ENCODE measurements around the gene VWCE.
A peak's percentile ranks its signal among the peaks of the same experiment; 100 is the strongest.

The VWCE gene, protein sequence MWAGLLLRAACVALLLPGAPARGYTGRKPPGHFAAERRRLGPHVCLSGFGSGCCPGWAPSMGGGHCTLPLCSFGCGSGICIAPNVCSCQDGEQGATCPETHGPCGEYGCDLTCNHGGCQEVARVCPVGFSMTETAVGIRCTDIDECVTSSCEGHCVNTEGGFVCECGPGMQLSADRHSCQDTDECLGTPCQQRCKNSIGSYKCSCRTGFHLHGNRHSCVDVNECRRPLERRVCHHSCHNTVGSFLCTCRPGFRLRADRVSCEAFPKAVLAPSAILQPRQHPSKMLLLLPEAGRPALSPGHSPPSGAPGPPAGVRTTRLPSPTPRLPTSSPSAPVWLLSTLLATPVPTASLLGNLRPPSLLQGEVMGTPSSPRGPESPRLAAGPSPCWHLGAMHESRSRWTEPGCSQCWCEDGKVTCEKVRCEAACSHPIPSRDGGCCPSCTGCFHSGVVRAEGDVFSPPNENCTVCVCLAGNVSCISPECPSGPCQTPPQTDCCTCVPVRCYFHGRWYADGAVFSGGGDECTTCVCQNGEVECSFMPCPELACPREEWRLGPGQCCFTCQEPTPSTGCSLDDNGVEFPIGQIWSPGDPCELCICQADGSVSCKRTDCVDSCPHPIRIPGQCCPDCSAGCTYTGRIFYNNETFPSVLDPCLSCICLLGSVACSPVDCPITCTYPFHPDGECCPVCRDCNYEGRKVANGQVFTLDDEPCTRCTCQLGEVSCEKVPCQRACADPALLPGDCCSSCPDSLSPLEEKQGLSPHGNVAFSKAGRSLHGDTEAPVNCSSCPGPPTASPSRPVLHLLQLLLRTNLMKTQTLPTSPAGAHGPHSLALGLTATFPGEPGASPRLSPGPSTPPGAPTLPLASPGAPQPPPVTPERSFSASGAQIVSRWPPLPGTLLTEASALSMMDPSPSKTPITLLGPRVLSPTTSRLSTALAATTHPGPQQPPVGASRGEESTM

DNA sequence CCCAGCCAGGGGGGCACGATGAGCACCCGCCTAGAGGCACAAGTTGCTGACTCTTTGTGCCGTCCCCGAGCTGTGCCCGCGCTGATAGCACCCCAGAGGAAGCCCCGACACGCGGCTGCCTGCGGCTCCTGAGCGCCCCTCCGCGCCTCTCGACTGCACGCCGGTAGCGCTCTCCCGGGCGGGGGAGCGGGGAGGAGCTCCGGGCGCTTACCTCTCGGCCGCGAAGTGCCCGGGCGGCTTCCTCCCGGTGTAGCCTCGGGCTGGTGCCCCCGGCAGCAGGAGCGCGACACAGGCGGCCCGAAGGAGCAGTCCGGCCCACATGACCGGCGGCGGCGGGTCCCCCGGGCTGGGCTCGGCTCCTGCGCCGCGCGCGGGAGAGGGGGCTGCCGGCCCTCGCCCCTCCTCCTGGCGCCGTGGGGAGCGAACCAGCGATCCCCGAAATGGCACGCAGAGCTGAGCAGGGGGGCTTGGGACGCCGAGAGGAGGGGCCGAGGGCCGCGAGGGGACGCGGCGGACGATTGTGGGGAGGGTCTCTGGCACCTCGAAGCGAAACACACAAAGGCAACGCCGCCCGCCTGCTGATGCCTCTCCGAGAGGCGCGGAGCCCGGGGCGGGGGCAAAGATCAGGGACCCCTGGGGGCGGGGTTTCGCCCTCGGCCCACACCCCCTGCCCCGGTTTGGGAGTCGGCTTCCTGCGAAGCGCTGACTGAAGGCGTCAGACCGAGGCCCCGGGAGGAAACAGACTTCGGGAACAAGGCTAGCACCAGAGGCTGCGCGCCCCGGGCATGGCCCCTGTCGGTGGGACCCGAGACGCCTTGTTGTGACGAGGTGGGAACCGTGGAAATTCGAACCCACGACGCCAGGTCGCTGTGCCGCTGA lies at the start of gene VWCE:
Gene VWCE (minus strand): TSS at position 600 of the 879 bp plus-strand sequence. CDS start 279 bp downstream, at position 321.
- peak; percentile 88 for DNase-seq

DNA sequence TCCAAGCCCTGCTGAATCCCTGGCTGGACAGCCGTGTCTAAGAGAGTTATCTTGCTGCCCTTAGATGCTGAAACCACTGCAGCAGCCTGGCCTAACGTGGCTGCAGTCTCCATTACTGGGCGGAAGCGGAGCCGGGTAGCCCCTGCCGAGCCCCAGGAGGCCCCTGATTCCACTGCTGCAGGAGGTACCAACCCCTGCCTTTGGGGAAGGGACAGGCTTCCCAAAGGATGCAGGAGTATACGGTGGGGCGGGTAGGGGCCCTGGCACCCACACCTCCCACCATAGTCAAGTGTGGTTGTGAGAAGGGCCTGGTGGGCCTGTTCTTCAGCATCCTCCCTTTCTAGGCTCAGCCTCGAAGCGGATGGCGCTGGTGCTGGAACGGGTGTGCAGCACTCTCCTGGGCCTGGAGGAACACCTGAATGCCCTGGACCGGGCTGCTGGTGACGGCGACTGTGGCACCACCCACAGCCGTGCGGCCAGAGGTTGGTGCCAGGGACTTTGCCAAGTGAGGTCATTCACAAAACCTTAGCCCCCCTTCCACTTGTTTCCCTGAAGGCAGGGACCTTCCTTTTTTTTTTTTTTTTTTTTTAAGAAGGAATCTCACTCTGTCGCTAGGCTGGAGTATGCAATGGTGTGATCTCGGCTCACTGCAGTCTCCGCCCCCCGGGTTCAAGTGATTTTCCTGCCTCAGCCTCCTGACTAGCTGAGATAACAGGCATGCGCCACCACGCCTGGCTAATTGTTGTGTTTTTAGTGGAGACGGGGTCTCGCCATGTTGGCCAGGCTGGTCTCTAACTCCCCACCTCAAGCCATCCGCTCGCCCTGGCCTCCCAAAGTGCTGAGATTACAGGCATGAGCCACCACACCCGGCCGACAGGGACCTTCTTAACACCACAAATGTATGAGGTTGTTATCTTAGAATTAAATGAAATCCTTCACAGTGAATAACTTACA lies 49.0 kb upstream of the VWCE start:
- DNase-seq, result no peak

DNA sequence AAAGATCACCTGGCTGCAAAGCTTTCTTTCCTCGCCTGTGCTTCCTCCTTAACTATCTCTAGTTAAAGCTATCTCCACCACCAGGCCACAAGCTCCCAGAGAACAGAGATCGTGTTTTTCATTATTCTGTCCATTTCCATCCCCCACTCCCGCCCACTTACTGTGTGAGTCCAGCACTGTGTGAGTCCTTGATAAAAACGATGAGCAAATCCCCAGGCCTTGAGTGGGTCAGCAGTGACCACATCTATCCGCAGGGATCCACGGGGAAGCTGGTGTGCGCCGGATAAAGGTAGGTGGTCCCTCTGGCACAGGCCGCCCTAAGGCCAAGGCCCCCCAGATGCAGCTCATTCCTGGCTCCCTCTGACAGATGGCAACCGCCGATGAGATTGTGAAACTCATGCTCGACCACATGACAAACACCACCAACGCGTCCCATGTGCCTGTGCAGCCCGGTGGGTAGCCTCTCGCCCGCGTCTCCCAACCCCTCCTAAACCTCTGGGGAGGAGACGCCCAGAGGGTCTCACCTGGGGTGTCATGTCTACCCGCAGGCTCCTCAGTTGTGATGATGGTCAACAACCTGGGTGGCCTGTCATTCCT lies 47.2 kb upstream of the VWCE start:
- DNase-seq, result no peak

DNA sequence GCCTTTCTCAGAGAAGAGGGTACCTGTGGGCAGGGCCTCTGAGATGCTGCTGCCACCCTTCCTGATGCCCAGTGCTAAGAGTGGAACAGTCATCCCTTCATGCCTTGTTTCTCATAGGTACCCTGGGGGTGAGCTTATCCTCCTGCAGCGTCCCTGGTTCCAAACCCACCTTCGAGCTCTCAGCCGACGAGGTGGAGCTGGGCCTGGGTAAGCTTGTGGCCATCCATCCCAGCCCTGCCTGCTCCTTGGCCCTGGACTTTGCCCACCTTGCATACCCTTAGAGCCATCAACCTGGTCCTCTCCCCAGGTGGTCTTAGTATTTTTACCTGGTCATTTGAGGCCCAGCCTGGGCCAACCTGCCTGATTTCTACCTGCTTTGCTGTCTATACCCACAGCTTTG lies 46.6 kb upstream of the VWCE start:
- DNase-seq, result no peak

DNA sequence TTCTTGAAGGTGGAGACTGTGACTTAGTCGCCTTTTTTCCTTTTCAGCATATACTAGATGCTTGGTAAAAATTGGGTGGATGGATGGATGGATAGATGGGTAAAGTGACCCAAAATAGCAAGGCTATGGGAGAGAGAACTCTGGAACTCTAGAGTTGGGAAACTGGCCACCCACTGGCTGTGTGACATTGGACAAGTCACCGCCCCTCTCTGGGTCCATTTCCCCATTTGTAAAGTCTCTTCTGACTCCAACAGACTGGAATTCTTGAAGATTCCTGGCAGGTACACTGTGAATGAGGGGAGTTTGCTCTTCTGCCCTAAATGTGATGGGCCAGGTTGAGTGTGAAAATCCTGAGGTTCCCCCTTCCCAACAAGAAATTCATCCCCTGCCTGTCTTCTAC lies 45.9 kb upstream of the VWCE start:
- DNase-seq, result no peak

DNA sequence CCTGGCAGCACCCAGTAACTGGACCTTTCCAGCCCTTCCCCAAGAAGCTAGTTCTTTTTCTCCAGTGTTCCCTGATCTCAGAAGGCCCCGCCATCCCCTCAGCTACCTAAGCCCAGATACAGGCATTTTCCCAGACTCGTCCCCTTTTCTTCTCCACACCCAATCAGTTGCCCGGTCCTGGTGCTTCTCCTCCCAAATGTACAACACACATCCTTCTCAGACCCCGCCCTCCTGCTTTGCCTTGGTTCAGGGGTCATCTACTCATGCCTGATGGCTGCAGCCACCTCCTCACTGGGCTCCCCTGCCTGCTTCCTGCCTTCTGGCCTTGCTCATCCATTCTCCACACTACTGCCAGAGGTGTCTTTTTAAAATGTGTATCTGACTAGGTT lies 44.4 kb upstream of the VWCE start:
- DNase-seq, result no peak

DNA sequence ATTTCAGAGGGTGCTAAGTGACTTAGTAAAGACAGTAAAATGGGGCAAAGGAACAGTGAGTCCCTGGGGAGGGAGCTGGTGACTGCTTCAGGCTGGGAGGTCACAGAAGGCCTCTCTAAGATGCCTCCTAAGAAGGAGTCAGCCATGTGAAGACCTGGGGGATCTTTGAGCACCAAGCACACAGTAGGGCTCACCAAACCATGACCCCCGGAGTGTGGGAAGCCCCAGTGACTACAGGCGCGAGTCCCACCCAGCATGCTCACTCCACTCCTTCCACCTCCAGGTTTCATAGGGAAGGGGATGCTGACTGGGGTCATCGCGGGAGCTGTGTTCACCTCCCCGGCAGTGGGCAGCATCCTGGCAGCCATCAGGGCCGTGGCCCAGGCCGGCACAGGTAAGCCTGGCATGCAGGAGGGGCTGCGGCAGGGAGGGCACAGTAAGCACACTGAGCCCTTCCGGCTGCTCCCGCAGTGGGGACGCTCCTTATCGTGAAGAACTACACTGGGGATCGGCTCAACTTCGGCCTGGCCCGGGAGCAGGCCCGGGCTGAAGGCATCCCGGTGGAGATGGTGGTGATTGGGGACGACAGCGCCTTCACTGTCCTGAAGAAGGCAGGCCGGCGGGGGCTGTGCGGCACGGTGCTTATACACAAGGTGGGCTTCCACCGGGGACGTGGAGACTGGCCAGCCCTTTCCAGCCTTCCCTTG lies 43.8 kb upstream of the VWCE start:
- DNase-seq, result no peak

DNA sequence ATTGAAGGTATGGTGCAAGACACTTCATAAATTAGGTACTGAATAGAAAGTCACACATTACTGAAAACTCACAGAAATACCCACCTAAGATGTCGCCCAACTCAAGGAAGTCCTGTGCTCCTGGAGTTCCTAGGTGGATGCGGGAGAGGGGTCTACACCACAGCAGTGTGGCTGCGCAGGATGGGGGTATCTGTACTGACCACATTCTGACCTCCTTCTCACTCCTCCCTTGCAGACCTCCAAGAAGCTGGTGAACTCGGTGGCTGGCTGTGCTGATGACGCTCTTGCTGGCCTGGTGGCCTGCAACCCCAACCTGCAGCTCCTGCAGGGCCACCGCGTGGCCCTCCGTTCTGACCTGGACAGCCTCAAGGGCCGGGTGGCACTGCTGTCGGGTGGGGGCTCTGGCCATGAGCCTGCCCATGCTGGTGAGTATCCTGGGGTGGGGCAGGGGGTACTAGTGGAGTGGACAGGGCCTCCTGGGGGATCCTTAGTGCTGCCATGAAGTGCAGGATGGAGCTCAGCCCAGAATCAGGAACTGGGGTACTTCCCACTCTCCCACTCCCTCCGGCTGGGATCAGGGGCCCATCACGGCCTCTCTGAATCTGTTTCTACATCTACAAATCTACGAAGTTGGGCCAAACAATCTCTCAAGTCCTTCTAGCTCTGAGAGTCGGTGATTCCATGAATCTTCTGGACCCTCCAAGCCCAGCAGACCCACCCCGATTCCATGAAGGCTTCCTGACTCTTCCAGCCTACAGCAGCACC lies 42.8 kb upstream of the VWCE start:
- no peak for DNase-seq

DNA sequence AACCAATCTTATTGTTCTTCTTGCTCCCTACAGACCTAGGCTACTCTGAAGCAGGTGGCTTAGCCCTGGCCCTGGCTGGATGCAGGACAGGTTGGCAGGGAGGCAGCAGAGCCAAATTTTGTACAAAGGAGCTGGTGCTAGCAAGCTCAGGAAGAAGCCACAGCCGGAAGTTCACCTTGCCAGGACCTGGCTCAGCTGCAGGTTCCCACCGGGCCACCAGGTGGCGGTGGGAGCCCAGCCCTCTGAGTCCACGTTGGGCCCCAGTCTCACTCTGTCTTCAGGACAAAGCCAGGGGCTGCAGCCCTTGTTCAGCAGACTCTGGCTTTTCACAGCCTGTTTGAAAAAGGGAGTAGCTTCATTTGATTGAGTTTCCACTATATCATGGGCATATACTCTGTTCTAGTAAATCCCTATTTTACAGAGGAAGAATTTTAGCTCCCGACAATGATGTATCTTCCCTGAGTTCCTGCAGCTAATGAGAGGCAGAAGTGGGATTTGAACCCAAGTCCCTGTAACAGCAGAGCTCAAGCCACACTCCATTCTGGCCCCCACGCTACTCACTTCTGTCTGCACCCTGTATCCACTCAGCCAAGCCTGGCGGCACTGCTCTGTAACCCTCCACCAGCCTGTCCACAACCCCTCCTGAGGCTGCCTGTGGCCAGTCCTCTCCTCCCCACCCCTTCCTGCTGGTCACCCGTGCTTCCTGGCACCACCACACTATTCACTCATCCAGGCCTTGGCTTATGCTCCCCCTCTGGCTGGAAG lies 41.2 kb upstream of the VWCE start:
- peak; percentile 93 for DNase-seq

DNA sequence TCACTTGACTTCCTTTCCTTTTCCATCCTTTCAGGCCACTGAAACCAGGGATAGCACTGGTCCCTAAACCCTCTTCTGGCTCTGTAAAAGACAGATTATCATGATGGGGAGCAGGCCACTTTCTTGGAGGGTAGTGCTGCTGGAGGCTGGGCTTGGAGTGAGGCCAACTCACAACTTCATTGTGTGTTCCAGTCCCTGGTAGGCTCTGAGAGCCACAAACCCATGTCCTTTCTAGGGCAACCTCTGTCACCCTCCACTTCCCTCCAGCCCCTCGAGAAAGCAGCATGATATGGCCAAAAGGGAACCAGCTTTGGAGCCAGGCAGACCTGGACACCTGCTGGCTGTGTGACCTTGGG lies 40.2 kb upstream of the VWCE start:
- DNase-seq, result no peak

DNA sequence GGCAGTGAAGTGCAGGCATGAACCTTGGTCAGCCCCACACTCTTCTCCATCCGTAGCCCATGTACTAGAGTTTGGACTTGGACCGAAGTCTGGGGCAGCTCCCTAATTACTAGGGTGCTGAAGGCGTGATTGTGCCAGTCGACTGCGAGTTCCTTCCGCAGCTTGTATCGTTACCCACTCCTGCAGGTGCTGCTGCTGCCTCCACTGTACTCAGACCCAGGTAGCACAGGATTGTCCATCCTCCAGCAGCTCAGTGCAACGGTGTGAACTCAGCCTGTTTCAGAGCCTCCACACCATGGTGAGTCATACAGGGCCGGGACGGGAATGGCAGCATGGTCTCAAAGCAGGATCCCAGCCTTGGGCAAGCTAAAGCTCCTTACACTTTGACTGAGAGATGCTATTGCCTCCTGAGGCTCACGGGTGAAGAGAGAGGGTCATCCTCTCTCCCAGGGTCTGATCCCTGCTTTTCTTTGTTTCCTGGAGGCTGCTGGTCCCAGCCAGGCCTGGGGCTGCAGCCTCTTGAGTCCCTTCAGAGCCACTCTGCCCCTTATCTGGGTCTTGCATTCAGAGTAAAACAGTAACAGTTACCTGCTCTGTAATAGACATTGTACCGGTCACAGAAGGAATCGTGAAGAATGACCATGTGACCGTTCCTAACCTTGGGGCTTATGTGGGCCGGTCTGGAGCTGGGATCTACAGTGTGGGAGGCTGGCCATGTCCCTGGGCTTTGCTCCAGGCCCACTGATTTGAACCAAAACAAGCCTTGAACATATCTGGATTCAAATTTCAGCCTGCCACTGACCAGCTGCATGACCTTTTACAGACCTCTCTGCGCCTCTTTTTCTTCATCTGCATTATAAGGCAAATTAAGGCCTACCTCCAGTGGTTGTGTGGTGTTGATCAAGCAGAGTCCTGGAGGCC lies 39.6 kb upstream of the VWCE start:
- DNase-seq, result peak; percentile 86

DNA sequence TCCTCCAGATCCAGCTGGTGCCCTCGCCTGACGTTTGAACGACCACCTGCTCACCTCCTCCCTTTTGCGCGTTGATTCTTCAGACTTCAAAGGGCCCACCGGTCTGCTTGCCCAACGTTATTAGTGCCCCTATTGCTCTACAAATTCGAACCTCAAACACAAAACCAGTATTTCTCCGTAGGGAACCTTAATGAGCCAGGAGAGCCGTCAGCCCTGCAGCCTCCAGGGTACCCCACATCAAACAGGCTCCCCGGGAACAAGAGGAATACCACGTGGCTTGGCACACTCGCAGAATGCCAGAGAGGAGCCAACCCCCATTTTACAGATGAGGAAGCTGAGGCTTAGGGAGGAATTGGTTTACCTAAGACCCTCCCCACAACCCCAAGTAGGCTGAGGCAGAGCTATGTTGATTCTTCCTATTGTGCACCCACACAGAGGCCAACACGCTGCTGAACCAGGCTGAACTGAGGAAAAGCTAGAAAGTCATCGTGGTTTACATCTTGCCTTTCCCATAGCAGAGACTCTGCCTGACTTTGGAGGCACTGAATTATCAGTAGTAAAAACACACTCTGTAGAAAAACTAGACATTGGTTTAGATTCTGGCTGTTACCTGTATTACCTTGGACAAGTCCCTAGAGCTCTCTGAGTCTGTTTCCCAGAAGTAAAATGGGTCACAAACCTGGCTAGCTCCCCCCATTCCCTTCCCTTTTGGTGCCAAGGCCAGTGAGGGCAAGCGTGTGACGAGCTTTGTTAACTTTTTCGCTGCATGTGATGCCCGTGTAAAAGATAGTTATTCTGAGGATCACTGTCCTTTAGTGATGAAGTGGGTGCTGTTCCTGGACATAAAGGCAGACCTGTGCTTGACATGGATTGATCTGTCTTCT lies 38.7 kb upstream of the VWCE start:
- no peak for DNase-seq

DNA sequence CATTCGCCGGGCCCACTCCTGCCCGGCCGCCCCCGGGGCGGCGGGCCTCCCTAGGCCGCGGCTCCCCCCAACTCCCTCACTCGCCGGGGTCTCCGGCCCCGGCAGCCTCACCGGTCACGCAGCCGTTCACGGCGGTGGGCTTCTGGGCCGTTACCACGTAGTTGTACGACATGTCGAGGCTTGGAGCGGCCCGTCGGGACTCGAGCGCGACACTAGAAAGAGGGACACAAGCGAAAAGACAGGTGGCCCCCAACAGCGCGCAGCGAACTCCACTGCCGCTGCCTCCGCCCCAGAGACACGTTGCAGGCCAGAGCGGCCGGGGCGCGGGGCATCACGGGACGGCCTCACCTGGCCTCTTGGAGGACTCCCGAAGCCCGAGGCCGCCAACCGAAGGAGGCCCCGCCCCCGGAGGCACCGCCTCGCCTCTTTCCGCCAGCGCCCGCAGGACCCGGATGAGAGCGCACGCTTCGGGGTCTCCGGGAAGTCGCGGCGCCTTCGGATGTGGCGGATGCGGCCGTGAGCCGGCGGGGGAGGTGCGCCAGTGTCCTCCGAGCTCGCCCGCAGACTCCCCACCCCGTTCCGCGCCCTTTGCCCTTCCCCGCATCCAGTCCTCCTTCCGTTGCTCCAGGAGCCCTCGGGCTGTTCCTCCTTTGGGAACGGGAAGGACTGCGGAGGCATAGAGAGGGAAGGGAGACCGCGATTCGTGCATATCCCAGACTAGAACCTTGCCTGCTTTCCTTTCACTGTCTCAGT lies 37.9 kb upstream of the VWCE start, which contains the start of the genes DDB1 and TKFC:
Gene DDB1 (minus strand): TSS at position 309 of the 753 bp plus-strand sequence. CDS start 137 bp downstream, at position 172.
Gene TKFC (plus strand): TSS at position 432 of the 753 bp plus-strand sequence. CDS start 1,501 bp downstream, outside the sequence.
- peak; percentile 98 for DNase-seq

DNA sequence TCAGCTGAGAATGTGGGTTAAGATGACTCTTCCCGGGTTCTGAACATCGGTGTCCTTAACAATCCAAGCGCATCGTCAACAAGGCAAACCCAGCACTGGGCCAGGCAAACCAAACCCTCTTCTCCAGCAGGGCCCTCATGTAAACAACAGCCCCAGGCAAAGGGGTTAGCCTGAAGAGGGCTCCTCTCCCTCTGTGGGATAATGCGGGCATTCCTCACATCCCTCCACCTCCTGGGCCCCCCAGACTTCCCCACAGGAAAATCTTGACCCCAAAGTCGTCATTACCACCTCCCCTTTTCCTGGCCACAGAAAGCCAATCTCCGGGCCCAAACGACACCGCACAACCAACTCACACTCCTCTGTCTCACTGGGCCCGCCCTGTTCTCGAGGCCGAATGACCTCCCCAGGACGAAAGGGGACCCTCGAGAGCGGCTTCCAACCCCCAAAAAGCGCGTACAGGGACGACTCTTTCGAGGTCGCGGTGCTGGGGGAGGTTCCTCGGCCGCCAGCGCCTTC lies 37.2 kb upstream of the VWCE start:
- DNase-seq, result no peak

DNA sequence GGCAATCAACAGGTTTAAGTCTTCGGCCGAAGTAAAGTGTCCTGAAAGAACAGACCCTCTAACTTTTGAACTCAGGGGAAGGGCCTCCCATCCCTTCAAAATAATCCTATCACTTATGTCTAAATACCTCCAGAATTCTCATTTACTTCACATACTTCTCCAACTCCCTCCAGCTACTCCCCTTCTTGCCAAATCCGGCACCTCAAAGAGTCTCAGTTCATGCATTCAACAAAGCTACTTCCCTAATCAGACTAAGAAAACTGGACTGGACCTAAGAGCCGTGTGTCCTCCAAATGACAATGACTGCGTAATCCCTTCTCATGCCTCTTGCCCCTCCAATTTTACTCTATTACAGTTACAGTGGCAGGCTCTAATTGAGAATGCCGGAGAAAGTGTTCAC lies 36.5 kb upstream of the VWCE start:
- DNase-seq, result no peak

DNA sequence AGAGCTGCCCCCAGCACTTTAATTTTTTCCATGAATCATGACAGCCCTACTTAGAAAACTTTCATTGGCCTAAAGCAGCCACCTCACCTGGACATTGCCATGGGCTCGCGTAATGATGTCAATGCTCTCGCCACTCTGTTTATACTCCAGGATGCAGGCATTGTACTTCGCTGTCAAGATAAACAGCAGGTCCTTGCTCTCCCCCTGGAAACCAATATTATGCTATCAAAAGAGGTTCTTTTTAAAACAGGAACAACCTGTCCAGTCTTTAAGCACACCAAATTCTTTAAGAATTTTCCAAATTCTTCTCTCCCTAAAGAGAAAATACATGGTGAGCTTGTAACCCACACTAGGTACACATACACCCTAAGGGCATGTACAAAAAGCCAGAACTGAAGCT lies 34.8 kb upstream of the VWCE start:
- no peak for DNase-seq

Data from islet precursor cell (in vitro differentiated cells).